ENCODE data around the gene ABCC3.

ABCC3 gene

DNA sequence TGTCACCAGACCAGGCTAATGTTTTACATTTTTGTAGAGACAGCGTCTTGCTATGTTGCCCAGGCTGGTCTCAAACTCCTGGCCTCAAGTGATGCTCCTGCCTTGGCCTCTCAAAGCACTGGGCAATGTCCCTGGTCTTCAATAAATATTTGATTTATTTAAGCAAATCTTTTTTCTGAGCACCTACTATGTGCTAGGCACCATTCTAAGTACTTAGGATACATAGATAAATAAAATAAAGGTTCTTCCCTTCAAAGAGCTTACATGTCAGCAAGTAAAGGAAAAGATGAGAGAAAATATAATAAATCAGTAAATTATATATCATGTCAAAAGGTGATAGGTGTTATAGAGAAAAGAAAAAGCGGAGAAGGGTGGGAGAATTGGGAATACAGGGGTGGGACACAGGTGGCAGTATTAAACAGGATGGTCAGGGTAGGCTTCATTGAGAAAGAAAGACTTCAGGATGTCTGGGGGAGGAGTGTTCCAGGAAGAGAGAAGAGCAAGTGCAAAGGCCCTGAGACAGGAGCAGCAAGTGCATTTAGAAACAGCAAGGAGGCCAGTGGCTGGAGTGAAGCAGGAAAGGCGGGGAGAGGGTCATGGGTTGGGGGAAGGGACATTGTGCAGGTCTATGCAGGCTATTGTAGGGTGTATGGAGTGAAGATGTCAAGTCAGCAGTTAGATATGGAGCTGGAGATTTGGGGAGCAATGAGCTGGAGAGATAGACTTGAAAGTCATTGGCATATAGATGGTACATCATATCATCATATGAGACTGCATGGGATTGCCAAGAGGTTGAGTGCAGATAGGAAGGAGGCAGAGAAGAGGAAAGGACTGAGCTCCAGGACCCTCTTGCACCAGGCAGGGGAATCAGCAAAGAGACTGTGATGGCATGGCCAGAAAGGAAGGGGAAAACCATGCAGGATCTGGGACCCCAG, 11.3 kb downstream of the ABCC3 start:
- DNase-seq: no peak

- no peak for DNase-seq
Measured at GRCh38 chr17:50647187-50647586, 12.5 kb downstream of the ABCC3 start.

DNA sequence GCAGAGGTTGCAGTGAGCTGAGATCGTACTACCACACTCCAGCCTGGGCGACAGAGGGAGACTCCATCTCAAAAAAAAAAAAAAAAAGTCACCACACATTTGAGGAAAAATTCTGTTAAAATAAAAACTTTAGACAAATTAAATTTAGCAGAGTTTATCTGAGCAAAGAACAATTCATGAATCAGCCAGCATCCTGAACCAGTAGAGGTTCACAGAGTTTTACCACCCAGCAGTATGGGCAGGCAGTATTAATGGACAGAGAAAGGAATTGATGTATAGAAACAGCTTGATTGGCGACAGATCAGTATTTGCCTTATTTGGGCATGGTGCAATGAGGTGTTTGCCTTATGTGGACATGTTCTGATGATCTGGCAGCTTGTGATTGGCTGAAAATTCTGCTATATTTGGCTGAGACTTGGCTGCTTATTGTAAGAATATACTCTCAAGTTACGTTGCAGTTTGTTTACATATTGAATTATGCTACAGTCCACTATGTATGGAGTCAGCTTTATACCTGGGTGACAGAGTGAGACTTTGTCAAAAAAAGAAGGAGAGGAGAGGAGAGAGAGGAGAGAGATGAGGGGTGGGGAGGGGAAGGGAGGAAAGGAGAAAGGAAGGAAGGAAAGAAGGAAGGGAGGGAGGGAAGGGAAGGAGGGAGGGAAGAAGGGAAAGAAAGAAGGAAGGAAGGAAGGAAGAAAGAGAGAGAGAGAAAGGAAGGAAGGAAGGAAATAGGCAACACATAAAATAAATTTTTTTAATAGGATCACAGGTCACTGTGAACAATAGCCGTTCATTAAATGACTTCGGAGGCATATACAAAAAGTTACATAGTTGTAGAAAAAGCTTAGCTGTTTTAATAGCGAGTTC, 14.6 kb downstream of the ABCC3 start:
- peak; percentile 29 for DNase-seq

DNA sequence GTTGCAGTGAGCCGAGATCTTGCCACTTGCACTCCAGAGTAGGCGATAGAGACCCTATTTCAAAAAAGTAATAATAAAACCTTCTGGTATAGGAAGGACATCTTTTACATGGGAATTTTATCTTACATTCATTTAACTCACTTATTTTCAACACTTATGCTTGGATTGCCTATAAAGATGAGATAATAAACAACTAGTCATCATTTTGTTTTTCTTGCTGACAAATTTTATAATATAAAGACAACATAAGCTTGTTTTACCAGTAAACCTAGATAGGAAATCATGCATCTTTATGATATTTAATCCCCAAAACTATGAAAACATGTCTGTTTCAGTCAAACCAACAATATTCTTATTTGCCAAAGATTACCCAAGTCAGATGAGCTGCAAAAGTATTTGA, 17.0 kb downstream of the ABCC3 start:
- no peak for DNase-seq

GRCh38 chr17:50653738-50654137, 19.1 kb downstream of the ABCC3 start:
- no peak for DNase-seq

DNA sequence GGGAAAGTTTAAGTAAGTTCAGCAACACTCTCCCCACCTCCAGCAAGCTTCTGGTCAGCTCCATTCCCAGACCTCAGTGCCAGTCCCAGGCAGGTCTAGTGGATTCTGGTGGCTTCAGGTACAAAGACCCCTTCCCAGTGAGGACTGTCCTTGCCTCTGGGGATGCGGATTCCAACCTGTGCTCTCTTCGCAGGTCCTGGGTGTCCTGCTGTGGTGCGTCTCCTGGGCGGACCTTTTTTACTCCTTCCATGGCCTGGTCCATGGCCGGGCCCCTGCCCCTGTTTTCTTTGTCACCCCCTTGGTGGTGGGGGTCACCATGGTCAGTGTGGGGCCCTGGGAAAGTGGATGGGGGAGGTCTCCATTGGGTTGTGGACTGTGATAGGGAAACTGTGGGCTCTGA, 21.8 kb downstream of the ABCC3 start:
- no peak for DNase-seq

DNA sequence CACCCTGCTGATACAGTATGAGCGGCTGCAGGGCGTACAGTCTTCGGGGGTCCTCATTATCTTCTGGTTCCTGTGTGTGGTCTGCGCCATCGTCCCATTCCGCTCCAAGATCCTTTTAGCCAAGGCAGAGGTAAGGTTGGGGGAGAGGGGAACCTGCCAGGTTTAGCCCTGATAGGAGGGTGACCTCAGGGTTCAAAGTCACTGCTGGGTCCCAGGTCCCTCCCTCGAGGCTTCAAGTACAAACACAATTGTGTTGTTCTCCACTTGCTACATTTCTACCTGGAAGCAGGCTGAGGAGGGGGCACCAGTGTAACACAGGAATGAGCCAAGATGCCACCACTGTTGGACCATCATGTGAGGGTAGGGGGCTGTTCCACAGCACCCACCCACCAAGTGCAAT, 22.4 kb downstream of the ABCC3 start:
- DNase-seq: no peak

DNA sequence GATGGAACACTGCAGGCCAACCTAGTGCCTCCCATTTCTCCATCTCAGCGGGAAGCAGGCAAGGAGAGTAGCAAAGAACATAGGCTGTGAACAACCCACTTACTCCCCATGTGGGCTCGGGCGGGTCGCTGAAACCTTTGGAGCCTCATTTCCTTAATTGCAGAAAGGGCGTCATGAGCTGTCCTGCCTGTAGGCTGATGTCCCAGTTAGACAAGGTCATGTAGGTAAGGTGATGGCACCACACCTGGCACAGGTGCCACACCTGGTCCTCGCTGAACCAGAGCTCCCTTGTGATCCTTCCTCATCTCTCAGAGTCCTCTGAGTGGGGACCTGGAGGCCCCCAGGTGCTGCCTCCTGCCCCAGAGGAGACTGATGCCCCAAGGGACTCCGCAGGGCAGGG, 22.9 kb downstream of the ABCC3 start:
- DNase-seq: no peak

GRCh38 chr17:50658616-50659015, 23.9 kb downstream of the ABCC3 start:
- no peak for DNase-seq

DNA sequence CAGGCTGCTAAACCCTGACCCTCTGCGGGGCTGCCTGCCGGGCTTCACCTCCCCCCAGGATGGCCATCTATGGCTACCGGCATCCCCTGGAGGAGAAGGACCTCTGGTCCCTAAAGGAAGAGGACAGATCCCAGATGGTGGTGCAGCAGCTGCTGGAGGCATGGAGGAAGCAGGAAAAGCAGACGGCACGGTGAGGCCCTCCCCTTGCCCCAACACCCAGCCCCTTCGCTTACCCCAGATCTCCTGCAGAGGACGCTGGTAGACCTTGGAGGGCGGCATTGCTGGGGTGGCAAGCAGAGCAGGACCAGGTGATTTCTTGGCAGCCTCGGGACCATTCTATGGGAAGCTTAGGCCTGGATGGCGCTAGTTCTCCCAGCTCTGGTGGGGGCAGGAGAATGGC, 24.5 kb downstream of the ABCC3 start:
- DNase-seq: no peak

GRCh38 chr17:50660042-50660886, 25.6 kb downstream of the ABCC3 start:
- peak; percentile 20 for DNase-seq

DNA sequence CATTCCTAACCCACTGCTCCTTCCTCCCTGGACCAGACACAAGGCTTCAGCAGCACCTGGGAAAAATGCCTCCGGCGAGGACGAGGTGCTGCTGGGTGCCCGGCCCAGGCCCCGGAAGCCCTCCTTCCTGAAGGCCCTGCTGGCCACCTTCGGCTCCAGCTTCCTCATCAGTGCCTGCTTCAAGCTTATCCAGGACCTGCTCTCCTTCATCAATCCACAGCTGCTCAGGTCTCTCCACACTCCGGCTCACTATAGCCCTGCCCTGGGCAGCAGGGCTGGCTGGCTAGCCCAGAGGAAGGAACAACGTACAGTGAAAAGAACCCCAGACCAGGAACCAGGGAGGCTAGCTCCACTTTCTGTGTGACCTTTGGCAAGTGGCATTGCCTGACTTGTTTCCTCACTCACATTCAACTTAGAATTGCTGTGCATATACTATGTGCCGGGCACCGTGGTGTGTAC, 26.2 kb downstream of the ABCC3 start:
- DNase-seq: no peak

DNA sequence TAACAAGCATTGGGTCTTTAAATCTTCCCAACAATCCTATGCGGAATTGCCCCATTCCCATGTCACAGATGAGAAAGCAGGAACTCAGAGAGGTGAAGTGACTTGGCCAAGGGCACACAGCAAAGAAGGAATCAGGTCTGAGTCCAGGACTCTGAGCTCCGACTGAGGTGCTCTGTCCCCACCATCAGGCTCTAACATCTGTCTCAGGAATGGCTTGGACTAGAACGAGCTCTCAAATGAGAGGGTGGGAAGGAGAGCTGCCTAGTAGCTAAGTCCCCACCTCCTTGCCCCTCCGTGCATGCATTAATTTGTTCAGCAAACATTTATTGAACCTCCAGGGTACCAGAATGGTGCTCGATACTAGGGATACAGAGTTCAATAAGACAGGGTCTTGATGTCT, 26.7 kb downstream of the ABCC3 start:
- DNase-seq: no peak

GRCh38 chr17:50661795-50662391, 27.2 kb downstream of the ABCC3 start:
- DNase-seq: peak; percentile 78

DNA sequence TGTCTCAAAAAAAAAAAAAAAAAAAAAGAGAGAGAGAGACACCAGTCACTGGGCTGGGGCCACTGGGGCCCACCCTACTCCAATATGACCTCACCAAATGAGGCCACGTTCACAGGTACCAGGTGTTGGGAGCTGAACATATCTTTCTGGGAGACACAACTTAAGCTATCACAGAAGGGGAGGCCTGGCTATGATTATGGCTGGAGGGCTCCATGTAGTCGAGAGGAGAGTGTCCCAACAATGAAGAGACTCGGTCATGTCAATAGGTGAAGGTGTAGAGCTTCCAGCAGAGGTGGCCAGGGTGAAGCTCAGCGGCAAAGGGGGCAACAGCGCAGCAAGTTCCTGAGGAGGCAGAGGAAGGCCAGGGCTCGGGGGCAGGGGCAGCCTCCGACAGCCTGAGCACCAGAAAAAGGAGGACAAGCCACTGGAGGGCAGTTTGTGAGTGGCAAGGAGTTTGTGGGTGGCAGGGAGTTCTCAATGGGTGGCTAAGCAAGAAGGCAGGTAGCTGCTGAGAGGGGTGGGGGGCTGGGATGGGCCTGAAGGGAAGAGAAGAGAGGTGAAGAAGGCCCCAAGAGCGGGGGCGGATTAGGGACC, 28.0 kb downstream of the ABCC3 start:
- no peak for DNase-seq

DNA sequence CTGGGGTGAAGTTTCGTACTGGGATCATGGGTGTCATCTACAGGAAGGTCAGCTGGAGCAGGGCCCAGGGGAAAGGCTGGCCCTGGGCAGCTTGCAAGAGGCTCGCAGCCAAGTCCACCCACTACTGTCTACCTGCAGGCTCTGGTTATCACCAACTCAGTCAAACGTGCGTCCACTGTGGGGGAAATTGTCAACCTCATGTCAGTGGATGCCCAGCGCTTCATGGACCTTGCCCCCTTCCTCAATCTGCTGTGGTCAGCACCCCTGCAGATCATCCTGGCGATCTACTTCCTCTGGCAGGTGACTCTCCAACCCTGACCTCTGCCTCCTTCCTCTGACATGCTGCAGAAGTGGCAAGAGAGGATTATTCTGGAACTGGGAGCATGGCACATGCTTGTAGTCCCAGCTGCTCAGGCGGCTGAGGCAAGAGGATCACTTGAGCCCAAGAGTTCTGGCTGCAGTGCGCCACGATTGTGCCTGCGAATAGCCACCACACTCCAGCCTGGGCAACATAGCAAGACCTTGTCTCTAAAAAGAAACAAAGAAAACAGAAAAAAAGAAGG, 29.2 kb downstream of the ABCC3 start:
- DNase-seq: no peak

DNA sequence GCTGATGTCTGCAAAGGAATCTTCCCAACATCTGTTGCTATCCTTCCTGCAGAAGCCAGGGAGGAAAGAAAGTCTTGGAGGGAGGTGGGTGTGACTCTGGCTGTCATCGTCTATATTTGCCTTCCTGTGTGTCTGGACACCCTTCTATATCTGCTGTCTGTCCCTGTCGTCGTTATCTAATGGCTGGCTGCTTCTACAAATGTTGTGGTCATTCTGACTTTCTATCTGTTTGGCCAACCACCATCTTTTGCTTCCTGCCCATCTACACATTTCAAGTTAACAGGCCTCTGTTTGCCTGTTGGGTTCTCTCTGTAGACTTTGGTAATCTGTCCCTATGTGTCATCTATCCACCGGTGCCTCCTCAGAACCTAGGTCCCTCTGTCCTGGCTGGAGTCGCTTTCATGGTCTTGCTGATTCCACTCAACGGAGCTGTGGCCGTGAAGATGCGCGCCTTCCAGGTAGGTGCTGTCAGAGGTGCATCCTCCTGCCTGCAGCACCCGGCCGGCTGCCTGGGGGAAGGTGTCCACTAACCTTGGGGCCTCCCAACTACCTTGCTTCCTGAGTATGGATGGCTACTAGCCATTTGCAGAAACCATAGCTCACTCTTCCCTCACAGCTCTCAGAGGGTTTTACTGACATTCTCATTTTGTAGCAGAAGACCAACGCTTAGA, 30.2 kb downstream of the ABCC3 start:
- no peak for DNase-seq

GRCh38 chr17:50665838-50666237, 31.2 kb downstream of the ABCC3 start:
- DNase-seq: no peak

DNA sequence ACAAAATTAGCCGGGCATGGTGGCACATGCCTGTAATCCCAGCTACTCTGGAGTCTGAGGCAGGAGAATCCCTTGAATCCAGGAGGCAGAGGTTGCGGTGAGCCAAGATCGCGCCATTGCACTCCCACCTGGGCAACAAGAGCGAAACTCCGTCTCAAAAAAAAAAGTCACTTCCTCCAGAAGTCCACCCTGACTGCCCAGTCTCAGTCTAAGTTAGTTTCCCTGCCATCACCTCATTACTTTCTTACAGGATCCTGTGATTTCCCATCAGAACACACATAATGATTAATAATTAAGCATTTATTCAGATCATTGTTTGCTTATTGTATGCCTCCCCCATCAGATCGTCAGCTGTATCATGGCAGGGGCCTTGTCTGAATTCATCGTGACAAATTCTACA, 31.6 kb downstream of the ABCC3 start:
- DNase-seq: no peak

DNA sequence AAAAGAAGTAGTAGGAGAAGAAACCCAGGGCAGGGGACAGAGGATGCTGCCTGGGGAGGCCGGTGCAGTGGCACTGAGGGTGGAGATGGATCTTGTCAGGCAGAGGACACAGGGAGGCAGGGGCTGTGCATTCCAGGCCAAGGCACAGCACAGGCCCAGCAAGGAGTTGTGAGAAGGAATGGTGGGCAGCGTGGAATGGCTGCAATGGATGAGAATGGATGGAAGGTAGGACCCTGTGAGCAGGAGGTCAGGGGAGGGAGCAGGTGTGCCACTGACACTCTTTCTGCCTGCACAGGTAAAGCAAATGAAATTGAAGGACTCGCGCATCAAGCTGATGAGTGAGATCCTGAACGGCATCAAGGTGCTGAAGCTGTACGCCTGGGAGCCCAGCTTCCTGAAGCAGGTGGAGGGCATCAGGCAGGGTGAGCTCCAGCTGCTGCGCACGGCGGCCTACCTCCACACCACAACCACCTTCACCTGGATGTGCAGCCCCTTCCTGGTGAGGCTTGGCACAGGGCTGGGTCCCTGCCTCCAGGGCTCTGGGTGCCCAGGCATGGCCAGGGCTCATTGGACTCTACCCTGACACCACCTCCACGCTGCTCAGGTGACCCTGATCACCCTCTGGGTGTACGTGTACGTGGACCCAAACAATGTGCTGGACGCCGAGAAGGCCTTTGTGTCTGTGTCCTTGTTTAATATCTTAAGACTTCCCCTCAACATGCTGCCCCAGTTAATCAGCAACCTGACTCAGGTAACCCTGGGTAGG, 32.8 kb downstream of the ABCC3 start:
- DNase-seq: no peak
